ENCODE results near the gene ABHD6. TPM values are rescaled to one million over a fixed set of nuclear protein-coding genes. Genes with fewer than 3 reads are reported as not detected.

ABHD6 gene
- polyA plus RNA-seq, 1 donor from 2014 or later: 38.9 TPM

DNA sequence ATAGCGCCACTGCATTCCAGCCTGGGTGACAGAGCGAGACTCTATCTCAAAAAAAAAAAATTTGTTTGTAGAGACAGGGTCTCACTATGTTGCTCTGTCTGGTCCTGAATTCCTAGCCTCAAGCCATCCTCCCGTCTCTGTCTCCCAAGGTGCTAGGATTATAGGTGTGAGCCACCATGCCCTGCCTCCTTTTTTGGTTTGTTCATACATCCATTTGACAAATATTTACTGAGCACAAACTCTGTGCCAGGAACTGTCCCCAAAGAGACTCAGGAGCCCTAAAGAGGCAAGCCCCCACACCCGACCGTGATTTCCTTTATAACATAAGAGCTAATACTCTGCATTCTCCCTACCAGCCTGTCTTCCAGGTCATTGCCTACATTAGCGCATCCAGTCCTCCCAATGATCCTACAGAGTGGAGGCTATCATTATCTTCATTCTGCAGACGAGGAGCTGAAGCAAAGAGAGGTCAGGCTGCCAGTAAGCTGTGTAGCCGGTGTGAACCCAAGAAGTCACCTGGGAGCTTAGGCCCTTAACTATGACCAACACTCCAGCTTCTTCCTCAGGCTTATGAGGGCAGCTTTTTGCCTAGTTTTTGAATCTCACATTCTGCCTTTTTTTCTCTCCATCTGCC, 88.8 kb downstream of the ABHD6 start:
- Histone ChIP-seq H3K27ac (ENCODE audit: low read length) (no peak overlapping the region), H3K27me3 (ENCODE audit: insufficient read depth, low read depth, low read length) (no peaks in the 10 kb centered on the region), H4K20me1 (ENCODE audit: insufficient read depth) (no peaks in the 10 kb centered on the region), H3K9me2 (ENCODE audit: insufficient read depth, low read length) (no peaks in the 10 kb centered on the region), H3K9me3 (ENCODE audit: low read length) (no peaks in the 10 kb centered on the region), H3K36me3 (ENCODE audit: insufficient read depth, low read length) (no peaks in the 10 kb centered on the region), H3K4me3 (ENCODE audit: low read length) (no peak overlapping the region), H2AFZ (ENCODE audit: low read depth, low read length) (no peak overlapping the region), H3K79me2 (replicated peaks; ENCODE audit: insufficient read depth, low read length) (no peaks in the 10 kb centered on the region), H3K4me2 (ENCODE audit: low read length) (no peak overlapping the region), H3F3A (ENCODE audit: insufficient read depth, low read length, poor library complexity, severe bottlenecking) (no peaks in the 10 kb centered on the region), H3K9ac (ENCODE audit: low read length) (no peak overlapping the region)
- no peak for TF ChIP-seq EP300 (conservative IDR thresholded peaks at IDR 0.05; ENCODE audit: poor library complexity, severe bottlenecking)
- TF ChIP-seq, protein P1, sequence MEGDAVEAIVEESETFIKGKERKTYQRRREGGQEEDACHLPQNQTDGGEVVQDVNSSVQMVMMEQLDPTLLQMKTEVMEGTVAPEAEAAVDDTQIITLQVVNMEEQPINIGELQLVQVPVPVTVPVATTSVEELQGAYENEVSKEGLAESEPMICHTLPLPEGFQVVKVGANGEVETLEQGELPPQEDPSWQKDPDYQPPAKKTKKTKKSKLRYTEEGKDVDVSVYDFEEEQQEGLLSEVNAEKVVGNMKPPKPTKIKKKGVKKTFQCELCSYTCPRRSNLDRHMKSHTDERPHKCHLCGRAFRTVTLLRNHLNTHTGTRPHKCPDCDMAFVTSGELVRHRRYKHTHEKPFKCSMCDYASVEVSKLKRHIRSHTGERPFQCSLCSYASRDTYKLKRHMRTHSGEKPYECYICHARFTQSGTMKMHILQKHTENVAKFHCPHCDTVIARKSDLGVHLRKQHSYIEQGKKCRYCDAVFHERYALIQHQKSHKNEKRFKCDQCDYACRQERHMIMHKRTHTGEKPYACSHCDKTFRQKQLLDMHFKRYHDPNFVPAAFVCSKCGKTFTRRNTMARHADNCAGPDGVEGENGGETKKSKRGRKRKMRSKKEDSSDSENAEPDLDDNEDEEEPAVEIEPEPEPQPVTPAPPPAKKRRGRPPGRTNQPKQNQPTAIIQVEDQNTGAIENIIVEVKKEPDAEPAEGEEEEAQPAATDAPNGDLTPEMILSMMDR (IDR thresholded peaks at IDR 0.05; ENCODE audit: poor library complexity, severe bottlenecking): no peak
- no peak for TF ChIP-seq EZH2 (IDR thresholded peaks at IDR 0.05; ENCODE audit: borderline replicate concordance, insufficient read depth, low read length, poor library complexity, severe bottlenecking)
- TF ChIP-seq, protein P2, sequence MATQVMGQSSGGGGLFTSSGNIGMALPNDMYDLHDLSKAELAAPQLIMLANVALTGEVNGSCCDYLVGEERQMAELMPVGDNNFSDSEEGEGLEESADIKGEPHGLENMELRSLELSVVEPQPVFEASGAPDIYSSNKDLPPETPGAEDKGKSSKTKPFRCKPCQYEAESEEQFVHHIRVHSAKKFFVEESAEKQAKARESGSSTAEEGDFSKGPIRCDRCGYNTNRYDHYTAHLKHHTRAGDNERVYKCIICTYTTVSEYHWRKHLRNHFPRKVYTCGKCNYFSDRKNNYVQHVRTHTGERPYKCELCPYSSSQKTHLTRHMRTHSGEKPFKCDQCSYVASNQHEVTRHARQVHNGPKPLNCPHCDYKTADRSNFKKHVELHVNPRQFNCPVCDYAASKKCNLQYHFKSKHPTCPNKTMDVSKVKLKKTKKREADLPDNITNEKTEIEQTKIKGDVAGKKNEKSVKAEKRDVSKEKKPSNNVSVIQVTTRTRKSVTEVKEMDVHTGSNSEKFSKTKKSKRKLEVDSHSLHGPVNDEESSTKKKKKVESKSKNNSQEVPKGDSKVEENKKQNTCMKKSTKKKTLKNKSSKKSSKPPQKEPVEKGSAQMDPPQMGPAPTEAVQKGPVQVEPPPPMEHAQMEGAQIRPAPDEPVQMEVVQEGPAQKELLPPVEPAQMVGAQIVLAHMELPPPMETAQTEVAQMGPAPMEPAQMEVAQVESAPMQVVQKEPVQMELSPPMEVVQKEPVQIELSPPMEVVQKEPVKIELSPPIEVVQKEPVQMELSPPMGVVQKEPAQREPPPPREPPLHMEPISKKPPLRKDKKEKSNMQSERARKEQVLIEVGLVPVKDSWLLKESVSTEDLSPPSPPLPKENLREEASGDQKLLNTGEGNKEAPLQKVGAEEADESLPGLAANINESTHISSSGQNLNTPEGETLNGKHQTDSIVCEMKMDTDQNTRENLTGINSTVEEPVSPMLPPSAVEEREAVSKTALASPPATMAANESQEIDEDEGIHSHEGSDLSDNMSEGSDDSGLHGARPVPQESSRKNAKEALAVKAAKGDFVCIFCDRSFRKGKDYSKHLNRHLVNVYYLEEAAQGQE (IDR thresholded peaks at IDR 0.05; ENCODE audit: borderline replicate concordance): no peak
- no peak for TF ChIP-seq POLR2AphosphoS5 (IDR thresholded peaks at IDR 0.05)
- no peak for TF ChIP-seq SMC3 (conservative IDR thresholded peaks at IDR 0.05; ENCODE audit: poor library complexity)
- no peak for TF ChIP-seq TAF1 (IDR thresholded peaks at IDR 0.05; ENCODE audit: low read depth)
- TF ChIP-seq MXI1 (conservative IDR thresholded peaks at IDR 0.05; ENCODE audit: poor library complexity, severe bottlenecking): no peak
- no peak for TF ChIP-seq RAD21 (conservative IDR thresholded peaks at IDR 0.05)

DNA sequence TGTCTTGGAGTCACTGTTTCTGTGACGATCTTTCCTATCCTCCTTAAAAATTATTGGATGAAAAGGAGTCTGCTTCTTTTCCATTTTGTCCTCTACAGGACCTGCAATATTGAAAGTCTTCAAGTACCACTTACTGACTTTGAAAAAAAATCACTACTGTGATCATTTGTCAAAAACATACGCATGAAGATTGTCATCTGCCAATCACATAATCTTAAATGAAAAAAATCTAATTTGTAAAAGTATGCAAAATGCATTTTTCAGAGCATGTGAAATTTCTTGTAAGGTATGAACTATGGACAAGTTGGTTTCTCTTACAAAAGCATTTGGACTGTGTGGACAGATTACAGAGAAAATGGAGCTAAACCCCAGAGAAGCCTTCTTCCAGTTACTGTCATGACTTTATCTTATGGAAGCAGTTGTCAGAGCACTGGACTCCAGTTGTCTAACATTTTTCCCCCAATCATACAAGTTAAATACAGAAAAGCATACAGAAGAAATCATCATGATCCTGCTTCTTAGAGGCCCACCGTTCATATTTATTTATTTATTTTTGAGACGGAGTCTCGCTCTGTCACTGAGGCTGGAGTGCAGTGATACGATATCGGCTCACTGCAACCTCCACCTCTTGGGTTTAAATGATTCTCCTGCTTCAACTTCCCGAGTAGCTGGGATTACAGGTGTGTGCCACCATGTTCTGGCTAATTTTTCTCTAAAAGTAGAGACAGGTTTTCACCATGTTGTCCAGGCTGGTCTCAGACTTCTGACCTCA, 91.7 kb downstream of the ABHD6 start:
- TF ChIP-seq, protein P2 (IDR thresholded peaks at IDR 0.05; ENCODE audit: borderline replicate concordance): no peak
- no peaks in the 10 kb centered on the region for H3K9me2 ChIP-seq (ENCODE audit: insufficient read depth, low read length)
- no peaks in the 10 kb centered on the region for H3F3A ChIP-seq (ENCODE audit: insufficient read depth, low read length, poor library complexity, severe bottlenecking)
- no peak overlapping the region for H3K4me2 ChIP-seq (ENCODE audit: low read length)
- no peak overlapping the region for H3K9ac ChIP-seq (ENCODE audit: low read length)
- H3K4me3 ChIP-seq (ENCODE audit: low read length): no peak overlapping the region
- no peak overlapping the region for H2AFZ ChIP-seq (ENCODE audit: low read depth, low read length)
- peaks cover 1% of the 10 kb centered on the region for H3K79me2 ChIP-seq (replicated peaks; ENCODE audit: insufficient read depth, low read length)
- no peaks in the 10 kb centered on the region for H4K20me1 ChIP-seq (ENCODE audit: insufficient read depth)
- H3K9me3 ChIP-seq (ENCODE audit: low read length): no peaks in the 10 kb centered on the region
- H3K27ac ChIP-seq (ENCODE audit: low read length): no peak overlapping the region
- no peaks in the 10 kb centered on the region for H3K36me3 ChIP-seq (ENCODE audit: insufficient read depth, low read length)
- H3K27me3 ChIP-seq (ENCODE audit: insufficient read depth, low read depth, low read length): no peaks in the 10 kb centered on the region

All from neural cell (in vitro differentiated cells).